HepG2 (cell line): ENCODE results near the gene ZFPM1. TPM values are rescaled to one million over a fixed set of nuclear protein-coding genes. Genes with fewer than 3 reads are reported as not detected.
A peak's percentile ranks its signal among the peaks of the same experiment; 100 is the strongest.

ENCODE experiments used
- ARNTL ChIP-seq: sonication (generic); formaldehyde crosslinking; IDR thresholded peaks from 2 replicates; pipeline ENCODE4 v1.4.0; 2020; ENCODE audit warnings: mild to moderate bottlenecking, missing genetic modification reagents
- HES4 ChIP-seq: sonication (generic); formaldehyde crosslinking; IDR thresholded peaks from 2 replicates; pipeline ENCODE4 v1.9.0; 2021; ENCODE audit warnings: mild to moderate bottlenecking, missing genetic modification reagents, borderline replicate concordance
- NFE2 ChIP-seq: sonication (generic); formaldehyde crosslinking; IDR thresholded peaks from 2 replicates; pipeline ENCODE4 v1.4.0; 2020; ENCODE audit warnings: missing genetic modification reagents
- PAX8 ChIP-seq: sonication (generic); formaldehyde crosslinking; IDR thresholded peaks from 2 replicates; pipeline ENCODE4 v1.8.0; 2022; ENCODE audit warnings: mild to moderate bottlenecking, missing genetic modification reagents, borderline replicate concordance
- RAD21 ChIP-seq: fragments of 450-650 bp; formaldehyde crosslinking; IDR thresholded peaks from 2 replicates; pipeline ENCODE4 v1.5.0; 2020; ENCODE audit warnings: mild to moderate bottlenecking
- RBAK ChIP-seq: sonication (generic); formaldehyde crosslinking; IDR thresholded peaks from 2 replicates; pipeline ENCODE4 v1.5.1; 2020; ENCODE audit warnings: mild to moderate bottlenecking, missing genetic modification reagents
- SRY ChIP-seq: sonication (generic); formaldehyde crosslinking; IDR thresholded peaks from 2 replicates; pipeline ENCODE4 v1.8.0; 2022; ENCODE audit warnings: mild to moderate bottlenecking, missing genetic modification reagents
- ZFP36 ChIP-seq: fragments of 150-350 bp; IDR thresholded peaks from 2 replicates; pipeline ENCODE4 v1.6.1; 2018; ENCODE audit warnings: borderline replicate concordance, low read length, low read depth; ENCODE audit not compliant: partially characterized antibody
- ZNF12 ChIP-seq: sonication (generic); formaldehyde crosslinking; IDR thresholded peaks from 2 replicates; pipeline ENCODE4 v1.5.0; 2020; ENCODE audit warnings: missing genetic modification reagents
- ZNF180 ChIP-seq: sonication (generic); formaldehyde crosslinking; IDR thresholded peaks from 2 replicates; pipeline ENCODE4 v1.4.0; 2020; ENCODE audit warnings: low read depth, missing genetic modification reagents, borderline replicate concordance
- ZNF616 ChIP-seq: sonication (generic); formaldehyde crosslinking; IDR thresholded peaks from 2 replicates; pipeline ENCODE4 v1.5.0; 2020; ENCODE audit warnings: low read depth, mild to moderate bottlenecking, missing genetic modification reagents
- ZNF773 ChIP-seq: sonication (generic); formaldehyde crosslinking; IDR thresholded peaks from 2 replicates; pipeline ENCODE4 v1.4.0; 2020; ENCODE audit warnings: missing genetic modification reagents, borderline replicate concordance
- ZNF781 ChIP-seq: sonication (generic); formaldehyde crosslinking; IDR thresholded peaks from 2 replicates; pipeline ENCODE4 v1.5.1; 2020; ENCODE audit warnings: borderline replicate concordance, mild to moderate bottlenecking, missing genetic modification reagents; ENCODE audit errors: not compliant biosample characterization
- polyA plus RNA-seq, 8 experiments: library from polyadenylated mRNA; depleted of rRNA in 3 of 8; stranded (reverse) in 7 of 8; unstranded in 1 of 8; fragments of >200 nt; fragmentation: Illumina TruSeq in 4 of 8; extraction: Trizol in 4 of 8; gene quantifications; 2 replicates each; pipeline versions ENCODE4 v1.2.1 to v1.2.3, GENCODE V29; 2011 to 2016; ENCODE audit warnings: low read depth in 4 of 8, missing spikeins in 1 of 8, mixed read lengths in 1 of 8; ENCODE audit not compliant: insufficient read depth in 1 of 8
- total RNA-seq, 5 experiments: library from RNA; depleted of rRNA; stranded (reverse); fragments of >200 nt; fragmentation: Illumina TruSeq; extraction: Trizol; gene quantifications; 2 replicates each; pipeline ENCODE4 v1.2.3, GENCODE V29; 2016; ENCODE audit warnings: low read depth in 1 of 5
- TF ChIP-seq, protein P1 (sequence below): sonication (generic); formaldehyde crosslinking; IDR thresholded peaks from 2 replicates; pipeline ENCODE4 v1.4.0; 2020; ENCODE audit warnings: missing genetic modification reagents
- TF ChIP-seq, protein P2 (sequence below): sonication (generic); formaldehyde crosslinking; IDR thresholded peaks from 2 replicates; pipeline ENCODE4 v1.4.0; 2020; ENCODE audit warnings: missing genetic modification reagents
- TF ChIP-seq, protein P3 (sequence below): sonication (generic); formaldehyde crosslinking; IDR thresholded peaks from 2 replicates; pipeline ENCODE4 v1.4.0; 2020; ENCODE audit warnings: mild to moderate bottlenecking, missing genetic modification reagents
- TF ChIP-seq, protein P4 (sequence below): sonication (generic); formaldehyde crosslinking; IDR thresholded peaks from 2 replicates; pipeline ENCODE4 v1.4.0; 2020; ENCODE audit warnings: mild to moderate bottlenecking, missing genetic modification reagents
- TF ChIP-seq, protein P5 (sequence below): IDR thresholded peaks from 2 replicates; pipeline ENCODE4 v1.6.1; 2012; ENCODE audit warnings: inconsistent platforms
- TF ChIP-seq, protein P6 (sequence below): sonication (generic); formaldehyde crosslinking; IDR thresholded peaks from 2 replicates; pipeline ENCODE4 v1.8.1; 2023; ENCODE audit warnings: mild to moderate bottlenecking, inconsistent platforms, moderate library complexity, missing genetic modification reagents, borderline replicate concordance
- TF ChIP-seq, protein P7 (sequence below): sonication (generic); formaldehyde crosslinking; IDR thresholded peaks from 2 replicates; pipeline ENCODE4 v1.4.0; 2020; ENCODE audit warnings: missing genetic modification reagents
- TF ChIP-seq, protein P8 (sequence below): IDR thresholded peaks from 2 replicates; pipeline ENCODE4 v1.6.1; 2018; ENCODE audit warnings: missing genetic modification reagents, mild to moderate bottlenecking, missing compliant biosample characterization

Gene ZFPM1
- total and polyA plus RNA-seq, 2 of the 13 experiments (the other 11 are each of a cell fraction or from before 2014, with no cell fraction given): 1.3 to 3.8 TPM

DNA sequence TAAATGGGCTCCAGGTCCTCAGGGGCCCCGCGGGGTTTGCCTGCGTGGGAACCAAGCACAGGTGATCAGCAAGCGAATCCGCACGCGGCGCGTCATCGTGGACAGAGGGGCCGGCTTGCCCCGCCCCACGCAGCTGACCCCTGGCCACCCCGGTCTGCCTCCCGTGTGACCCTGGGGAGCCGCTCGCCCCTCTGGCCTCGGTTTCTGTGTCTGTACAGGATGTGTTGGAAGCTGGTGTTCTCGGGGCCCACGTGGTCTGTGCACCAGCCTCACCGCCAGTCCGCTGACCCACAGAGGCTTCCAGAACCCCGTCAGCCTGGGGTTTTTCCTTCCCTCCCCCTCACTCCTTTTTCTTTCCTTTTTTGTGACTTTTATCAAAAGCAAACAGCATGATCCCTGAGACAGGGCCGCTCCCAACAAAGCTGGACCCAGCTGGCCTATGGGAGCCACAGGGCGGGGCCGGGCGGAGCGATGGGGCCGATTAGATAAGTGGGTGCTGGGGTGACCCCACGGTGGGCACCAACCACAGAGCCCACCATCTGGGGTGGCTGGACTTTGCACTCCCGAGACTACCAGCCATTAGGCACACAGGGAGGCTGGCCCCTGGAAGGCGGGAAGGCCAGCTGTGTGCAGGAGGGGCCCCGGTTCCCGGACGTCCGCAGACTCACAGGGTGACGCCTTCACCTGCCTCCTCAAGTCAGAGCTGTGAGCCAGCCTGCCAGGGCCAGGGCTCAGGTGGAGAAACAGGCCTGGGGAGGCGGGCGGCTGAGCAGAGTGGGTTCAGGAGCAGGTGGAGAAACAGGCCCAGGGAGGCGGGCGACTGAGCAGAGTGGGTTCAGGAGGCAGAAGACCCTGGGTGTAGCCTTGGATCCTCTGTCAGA, 56.0 kb downstream of the ZFPM1 start (continued):
- TF ChIP-seq, protein P1, sequence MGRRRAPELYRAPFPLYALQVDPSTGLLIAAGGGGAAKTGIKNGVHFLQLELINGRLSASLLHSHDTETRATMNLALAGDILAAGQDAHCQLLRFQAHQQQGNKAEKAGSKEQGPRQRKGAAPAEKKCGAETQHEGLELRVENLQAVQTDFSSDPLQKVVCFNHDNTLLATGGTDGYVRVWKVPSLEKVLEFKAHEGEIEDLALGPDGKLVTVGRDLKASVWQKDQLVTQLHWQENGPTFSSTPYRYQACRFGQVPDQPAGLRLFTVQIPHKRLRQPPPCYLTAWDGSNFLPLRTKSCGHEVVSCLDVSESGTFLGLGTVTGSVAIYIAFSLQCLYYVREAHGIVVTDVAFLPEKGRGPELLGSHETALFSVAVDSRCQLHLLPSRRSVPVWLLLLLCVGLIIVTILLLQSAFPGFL (CRISPR knock-in tag): no peak
- TF ChIP-seq PAX8: peak; percentile 88; the same call in 1 of the 2 replicates
- TF ChIP-seq ZNF616: no peak; the same call in 1 of the 2 replicates
- TF ChIP-seq ZNF12 (CRISPR knock-in tag): 0 out of 2 replicates have a peak, but pooled peaks have one; percentile 25
- TF ChIP-seq, protein P2, sequence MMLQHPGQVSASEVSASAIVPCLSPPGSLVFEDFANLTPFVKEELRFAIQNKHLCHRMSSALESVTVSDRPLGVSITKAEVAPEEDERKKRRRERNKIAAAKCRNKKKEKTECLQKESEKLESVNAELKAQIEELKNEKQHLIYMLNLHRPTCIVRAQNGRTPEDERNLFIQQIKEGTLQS (CRISPR knock-in tag): no peak; the same call in 1 of the 2 replicates
- TF ChIP-seq ZNF781 (CRISPR knock-in tag): peak; percentile 87
- no peak; the same call in 1 of the 2 replicates for TF ChIP-seq ZNF773 (CRISPR knock-in tag)
- TF ChIP-seq, protein P3, sequence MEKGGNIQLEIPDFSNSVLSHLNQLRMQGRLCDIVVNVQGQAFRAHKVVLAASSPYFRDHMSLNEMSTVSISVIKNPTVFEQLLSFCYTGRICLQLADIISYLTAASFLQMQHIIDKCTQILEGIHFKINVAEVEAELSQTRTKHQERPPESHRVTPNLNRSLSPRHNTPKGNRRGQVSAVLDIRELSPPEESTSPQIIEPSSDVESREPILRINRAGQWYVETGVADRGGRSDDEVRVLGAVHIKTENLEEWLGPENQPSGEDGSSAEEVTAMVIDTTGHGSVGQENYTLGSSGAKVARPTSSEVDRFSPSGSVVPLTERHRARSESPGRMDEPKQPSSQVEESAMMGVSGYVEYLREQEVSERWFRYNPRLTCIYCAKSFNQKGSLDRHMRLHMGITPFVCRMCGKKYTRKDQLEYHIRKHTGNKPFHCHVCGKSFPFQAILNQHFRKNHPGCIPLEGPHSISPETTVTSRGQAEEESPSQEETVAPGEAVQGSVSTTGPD: no peak
- no peak for TF ChIP-seq RBAK (CRISPR knock-in tag)
- peak; percentile 82; the same call in 1 of the 2 replicates for TF ChIP-seq SRY (CRISPR knock-in tag)
- TF ChIP-seq, protein P4, sequence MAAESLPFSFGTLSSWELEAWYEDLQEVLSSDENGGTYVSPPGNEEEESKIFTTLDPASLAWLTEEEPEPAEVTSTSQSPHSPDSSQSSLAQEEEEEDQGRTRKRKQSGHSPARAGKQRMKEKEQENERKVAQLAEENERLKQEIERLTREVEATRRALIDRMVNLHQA (CRISPR knock-in tag): no peak
- TF ChIP-seq RAD21: no peak
- TF ChIP-seq ZFP36: no peak
- TF ChIP-seq NFE2 (CRISPR knock-in tag): no peak
- TF ChIP-seq HES4 (CRISPR knock-in tag): no peak
- TF ChIP-seq, protein P5, sequence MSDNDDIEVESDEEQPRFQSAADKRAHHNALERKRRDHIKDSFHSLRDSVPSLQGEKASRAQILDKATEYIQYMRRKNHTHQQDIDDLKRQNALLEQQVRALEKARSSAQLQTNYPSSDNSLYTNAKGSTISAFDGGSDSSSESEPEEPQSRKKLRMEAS: peak; percentile 96
- TF ChIP-seq, protein P6, sequence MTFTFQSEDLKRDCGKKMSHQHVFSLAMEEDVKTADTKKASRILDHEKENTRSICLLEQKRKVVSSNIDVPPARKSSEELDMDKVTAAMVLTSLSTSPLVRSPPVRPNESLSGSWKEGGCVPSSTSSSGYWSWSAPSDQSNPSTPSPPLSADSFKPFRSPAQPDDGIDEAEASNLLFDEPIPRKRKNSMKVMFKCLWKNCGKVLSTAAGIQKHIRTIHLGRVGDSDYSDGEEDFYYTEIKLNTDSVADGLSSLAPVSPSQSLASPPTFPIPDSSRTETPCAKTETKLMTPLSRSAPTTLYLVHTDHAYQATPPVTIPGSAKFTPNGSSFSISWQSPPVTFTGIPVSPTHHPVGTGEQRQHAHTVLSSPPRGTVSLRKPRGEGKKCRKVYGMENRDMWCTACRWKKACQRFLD (CRISPR knock-in tag): no peak
- TF ChIP-seq, protein P7, sequence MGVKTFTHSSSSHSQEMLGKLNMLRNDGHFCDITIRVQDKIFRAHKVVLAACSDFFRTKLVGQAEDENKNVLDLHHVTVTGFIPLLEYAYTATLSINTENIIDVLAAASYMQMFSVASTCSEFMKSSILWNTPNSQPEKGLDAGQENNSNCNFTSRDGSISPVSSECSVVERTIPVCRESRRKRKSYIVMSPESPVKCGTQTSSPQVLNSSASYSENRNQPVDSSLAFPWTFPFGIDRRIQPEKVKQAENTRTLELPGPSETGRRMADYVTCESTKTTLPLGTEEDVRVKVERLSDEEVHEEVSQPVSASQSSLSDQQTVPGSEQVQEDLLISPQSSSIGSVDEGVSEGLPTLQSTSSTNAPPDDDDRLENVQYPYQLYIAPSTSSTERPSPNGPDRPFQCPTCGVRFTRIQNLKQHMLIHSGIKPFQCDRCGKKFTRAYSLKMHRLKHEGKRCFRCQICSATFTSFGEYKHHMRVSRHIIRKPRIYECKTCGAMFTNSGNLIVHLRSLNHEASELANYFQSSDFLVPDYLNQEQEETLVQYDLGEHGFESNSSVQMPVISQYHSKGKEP (CRISPR knock-in tag): no peak
- TF ChIP-seq ARNTL (CRISPR knock-in tag): peak; percentile 69; the same call in 1 of the 2 replicates
- TF ChIP-seq, protein P8, sequence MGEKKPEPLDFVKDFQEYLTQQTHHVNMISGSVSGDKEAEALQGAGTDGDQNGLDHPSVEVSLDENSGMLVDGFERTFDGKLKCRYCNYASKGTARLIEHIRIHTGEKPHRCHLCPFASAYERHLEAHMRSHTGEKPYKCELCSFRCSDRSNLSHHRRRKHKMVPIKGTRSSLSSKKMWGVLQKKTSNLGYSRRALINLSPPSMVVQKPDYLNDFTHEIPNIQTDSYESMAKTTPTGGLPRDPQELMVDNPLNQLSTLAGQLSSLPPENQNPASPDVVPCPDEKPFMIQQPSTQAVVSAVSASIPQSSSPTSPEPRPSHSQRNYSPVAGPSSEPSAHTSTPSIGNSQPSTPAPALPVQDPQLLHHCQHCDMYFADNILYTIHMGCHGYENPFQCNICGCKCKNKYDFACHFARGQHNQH: peak; percentile 82; the same call in 1 of the 2 replicates
- TF ChIP-seq ZNF180 (CRISPR knock-in tag): no peak
